Testis (tissue), 2 donors: ENCODE measurements around the gene IGFALS.

Source experiments
- CTCF ChIP-seq, 3 experiments: fragments of 450-650 bp in 2 of 3; fragments of 200-600 bp in 1 of 3; sonication (generic) in 1 of 3; IDR thresholded peaks; one replicate each; pipeline ENCODE4 v1.5.1; 2016 to 2019; ENCODE audit warnings: antibody characterized with exemption in 3 of 3, mild to moderate bottlenecking in 2 of 3, moderate library complexity in 1 of 3
- POLR2A ChIP-seq: fragments of 450-650 bp; IDR thresholded peaks from one replicate; pipeline ENCODE4 v1.6.1; 2017; ENCODE audit warnings: antibody characterized with exemption, mild to moderate bottlenecking, moderate library complexity

DNA sequence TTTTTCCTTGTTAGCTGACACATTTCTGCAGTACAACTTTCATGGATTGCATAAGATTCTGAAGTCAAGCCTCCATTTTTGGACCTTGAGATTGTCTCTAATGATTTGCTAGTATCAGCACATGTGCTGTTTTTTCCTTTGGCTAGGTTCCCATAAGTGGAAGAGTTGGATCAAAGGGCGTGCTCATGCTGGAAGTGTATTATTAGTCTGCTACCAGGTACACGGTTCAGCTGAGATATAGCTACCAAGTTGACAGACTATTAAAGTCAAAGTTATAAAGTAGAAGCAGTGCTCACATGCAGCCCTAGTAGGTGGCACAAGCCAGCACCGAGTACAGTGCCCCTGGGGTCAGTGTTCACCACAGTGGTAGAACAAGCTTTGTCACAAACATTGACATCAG is 36.7 kb upstream of the IGFALS start:
- TF ChIP-seq POLR2A (no peak), CTCF (IDR thresholded peaks at IDR 0.05) (no peak)
